ENCODE measurements around the gene CRLF2. TPM values are rescaled to one million over a fixed set of nuclear protein-coding genes. Genes with fewer than 3 reads are reported as not detected.
"Not testable (repeated sequence)": the region's sequence is repeated elsewhere in the genome, so short reads cannot be mapped to it uniquely, and the experiment has no call there.

CRLF2 gene
- total RNA-seq, 4 donors from 2014 or later = 1.1 TPM; not detected in 3

GRCh38 chrX:1231850-1232465, 19.5 kb upstream of the CRLF2 start:
- intact Hi-C loops (cut with DNase I; ENCODE audit: low total_unique reads) = no loop called here
- DNase-seq (ENCODE audit: low spot score in 2 of 2) = peak in 1 of 2 donors; percentile 26
- TF ChIP-seq CTCF (IDR thresholded peaks at IDR 0.05) = no peak
- no peak for TF ChIP-seq POLR2A (IDR thresholded peaks at IDR 0.05)
- 63 to 74% methylated on average over 15 of the region's 15 CpGs for WGBS, 2 donors
- no peak overlapping the region for H3K4me3 ChIP-seq (ENCODE audit: low read depth, poor library complexity, severe bottlenecking)

GRCh38 chrX:1228101-1228500, 15.7 kb upstream of the CRLF2 start:
- DNase-seq (ENCODE audit: low spot score in 2 of 2) = peak in 1 of 2 donors; percentile 66
- WGBS, 2 donors = 92 to 94% methylated on average over 8 of the region's 8 CpGs
- intact Hi-C loops (cut with DNase I; ENCODE audit: low total_unique reads); H3K4me3 ChIP-seq (ENCODE audit: low read depth, poor library complexity, severe bottlenecking): not testable (repeated sequence)

- intact Hi-C loops (cut with DNase I; ENCODE audit: low total_unique reads) = no loop called here
- no peak overlapping the region for H3K4me3 ChIP-seq (ENCODE audit: low read depth, poor library complexity, severe bottlenecking)
- peak in 1 of 2 donors; percentile 13 for DNase-seq (ENCODE audit: low spot score in 2 of 2)
- TF ChIP-seq CTCF (IDR thresholded peaks at IDR 0.05) = no peak
- no peak for TF ChIP-seq POLR2A (IDR thresholded peaks at IDR 0.05)
Measured at GRCh38 chrX:1226249-1226648, 13.8 kb upstream of the CRLF2 start.

- 32 to 36% methylated on average over 8 of the region's 8 CpGs for WGBS, 2 donors
- TF ChIP-seq CTCF (IDR thresholded peaks at IDR 0.05) (no peak), POLR2A (IDR thresholded peaks at IDR 0.05) (no peak)
- peak in 1 of 2 donors; percentile 29 for DNase-seq (ENCODE audit: low spot score in 2 of 2)
- H3K4me3 ChIP-seq (ENCODE audit: low read depth, poor library complexity, severe bottlenecking) = no peak overlapping the region
- intact Hi-C loops (cut with DNase I; ENCODE audit: low total_unique reads) = no loop called here
Measured at GRCh38 chrX:1224954-1225353, 12.5 kb upstream of the CRLF2 start.

GRCh38 chrX:1223242-1223600, 10.8 kb upstream of the CRLF2 start:
- TF ChIP-seq CTCF (IDR thresholded peaks at IDR 0.05) = no peak
- TF ChIP-seq POLR2A (IDR thresholded peaks at IDR 0.05) = no peak
- H3K4me3 ChIP-seq (ENCODE audit: low read depth, poor library complexity, severe bottlenecking) = no peak overlapping the region
- intact Hi-C loops (cut with DNase I; ENCODE audit: low total_unique reads) = no loop called here
- no peak for DNase-seq (ENCODE audit: low spot score in 2 of 2)

- 81 to 83% methylated on average over 17 of the region's 17 CpGs for WGBS, 2 donors
- peak in 1 of 2 donors; percentile 31 for DNase-seq (ENCODE audit: low spot score in 2 of 2)
- TF ChIP-seq POLR2A (IDR thresholded peaks at IDR 0.05) (no peak), CTCF (IDR thresholded peaks at IDR 0.05) (no peak)
- intact Hi-C loops (cut with DNase I; ENCODE audit: low total_unique reads) = no loop called here
- H3K4me3 ChIP-seq (ENCODE audit: low read depth, poor library complexity, severe bottlenecking) = no peak overlapping the region
Measured at GRCh38 chrX:1222531-1223241, 10.2 kb upstream of the CRLF2 start.

Measured in lower leg skin (tissue), 4 donors.